22Rv1 (cell line): ENCODE data around the gene FBRSL1.

Experiments
- ZFX ChIP-seq: fragments of 450-650 bp; IDR thresholded peaks from 2 replicates; pipeline ENCODE4 v1.6.1; 2017; ENCODE audit warnings: antibody characterized with exemption, borderline replicate concordance
- TF ChIP-seq, protein P1 (sequence below): fragments of 450-650 bp; IDR thresholded peaks from 2 replicates; pipeline ENCODE4 v1.5.1; 2017; ENCODE audit warnings: mild to moderate bottlenecking

DNA sequence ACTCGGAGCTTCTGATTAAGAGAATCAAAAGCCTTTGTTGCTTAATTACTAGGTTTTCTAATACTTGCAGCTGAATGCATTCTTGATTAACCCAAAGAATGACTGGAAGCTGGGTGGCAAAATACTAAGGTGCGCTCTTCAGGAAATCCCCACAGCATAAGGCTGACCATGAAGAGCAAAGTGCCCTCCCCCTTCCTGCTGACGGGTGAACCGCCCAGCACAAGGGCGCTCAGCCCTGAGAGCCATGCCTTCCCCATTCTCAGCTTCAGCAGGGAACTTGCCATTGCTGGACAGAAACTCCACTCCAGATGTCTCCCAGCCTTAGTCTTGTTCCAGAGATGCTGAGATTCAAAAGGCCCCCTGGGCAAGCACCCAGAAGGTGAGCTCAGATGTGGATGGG, 27.2 kb upstream of the FBRSL1 start:
- TF ChIP-seq, protein P1, sequence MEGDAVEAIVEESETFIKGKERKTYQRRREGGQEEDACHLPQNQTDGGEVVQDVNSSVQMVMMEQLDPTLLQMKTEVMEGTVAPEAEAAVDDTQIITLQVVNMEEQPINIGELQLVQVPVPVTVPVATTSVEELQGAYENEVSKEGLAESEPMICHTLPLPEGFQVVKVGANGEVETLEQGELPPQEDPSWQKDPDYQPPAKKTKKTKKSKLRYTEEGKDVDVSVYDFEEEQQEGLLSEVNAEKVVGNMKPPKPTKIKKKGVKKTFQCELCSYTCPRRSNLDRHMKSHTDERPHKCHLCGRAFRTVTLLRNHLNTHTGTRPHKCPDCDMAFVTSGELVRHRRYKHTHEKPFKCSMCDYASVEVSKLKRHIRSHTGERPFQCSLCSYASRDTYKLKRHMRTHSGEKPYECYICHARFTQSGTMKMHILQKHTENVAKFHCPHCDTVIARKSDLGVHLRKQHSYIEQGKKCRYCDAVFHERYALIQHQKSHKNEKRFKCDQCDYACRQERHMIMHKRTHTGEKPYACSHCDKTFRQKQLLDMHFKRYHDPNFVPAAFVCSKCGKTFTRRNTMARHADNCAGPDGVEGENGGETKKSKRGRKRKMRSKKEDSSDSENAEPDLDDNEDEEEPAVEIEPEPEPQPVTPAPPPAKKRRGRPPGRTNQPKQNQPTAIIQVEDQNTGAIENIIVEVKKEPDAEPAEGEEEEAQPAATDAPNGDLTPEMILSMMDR = no peak
- TF ChIP-seq ZFX = no peak
